Breast epithelium (tissue), 3 donors: ENCODE measurements around the gene TTC7B.

Experiments
- CTCF ChIP-seq, 3 donors: fragments of 450-650 bp; IDR thresholded peaks; one replicate each; pipeline ENCODE4 v1.5.1; 2016 to 2017; ENCODE audit warnings: antibody characterized with exemption in 3 of 3, mild to moderate bottlenecking in 3 of 3, moderate library complexity in 3 of 3
- POLR2A ChIP-seq: fragments of 450-650 bp; IDR thresholded peaks from one replicate; pipeline ENCODE4 v1.6.1; 2016; ENCODE audit warnings: antibody characterized with exemption, mild to moderate bottlenecking, moderate library complexity
- POLR2AphosphoS5 ChIP-seq, 3 donors: sonication (generic); formaldehyde crosslinking; IDR thresholded peaks; one replicate each; pipeline ENCODE4 v1.6.1; 2017; ENCODE audit warnings: antibody characterized with exemption in 3 of 3

GRCh38 chr14:90597961-90598360, 218.3 kb downstream of the TTC7B start:
- TF ChIP-seq CTCF (IDR thresholded peaks at IDR 0.05) (no peak), POLR2A (no peak), POLR2AphosphoS5 (IDR thresholded peaks at IDR 0.05) (no peak)
